ENCODE measurements around the gene PLD6. TPM values are rescaled to one million over a fixed set of nuclear protein-coding genes. Genes with fewer than 3 reads are reported as not detected.

PLD6 gene
- total and polyA plus RNA-seq, 2 donors (not counting 1 experiment from before 2014, with no cell fraction given): 2.5 to 7.8 TPM

GRCh38 chr17:17183744-17184143, 22.4 kb downstream of the PLD6 start:
- no peak overlapping the region for H3K27ac ChIP-seq (ENCODE audit: insufficient read depth, low read length)
- no peak overlapping the region for H3K4me3 ChIP-seq (replicated peaks in 1 of 4; ENCODE audit: control extremely low read depth in 1 of 4, insufficient read depth in 1 of 4, low read depth in 3 of 4, low read length in 4 of 4)
- no peaks in the 10 kb centered on the region for H4K20me1 ChIP-seq (ENCODE audit: control insufficient read depth, extremely low read depth, insufficient read depth, low read length)
- peaks cover 4% of the 10 kb centered on the region for H3K4me1 ChIP-seq (ENCODE audit: control insufficient read depth, extremely low read depth, insufficient read depth, low read length)
- H3K79me2 ChIP-seq (ENCODE audit: control insufficient read depth, insufficient read depth, low read length): no peaks in the 10 kb centered on the region
- DNase-seq (ENCODE audit: low read depth in 2 of 2): no peak
- no peaks in the 10 kb centered on the region for H3K27me3 ChIP-seq (ENCODE audit: control insufficient read depth, insufficient read depth, low read length)
- H3K36me3 ChIP-seq (ENCODE audit: control insufficient read depth, insufficient read depth, low read length): peaks cover 20% of the 10 kb centered on the region
- no peaks in the 10 kb centered on the region for H3K9me3 ChIP-seq (ENCODE audit: control insufficient read depth, insufficient read depth, low read depth, low read length)
- TF ChIP-seq EZH2 (IDR thresholded peaks at IDR 0.05; ENCODE audit: low read length, missing control alignments) (no peak), CTCF (conservative IDR thresholded peaks at IDR 0.05 in 1 of 2, IDR thresholded peaks at IDR 0.05 in 1 of 2; ENCODE audit: low read depth in 1 of 2, low read length in 2 of 2) (no peak)
- H3K4me2 ChIP-seq (ENCODE audit: extremely low read depth, insufficient read depth, low read length): no peak overlapping the region
- H2AFZ ChIP-seq (ENCODE audit: low read length): no peak overlapping the region
- no peak overlapping the region for H3K9ac ChIP-seq (ENCODE audit: insufficient read depth, low read length)

- Histone ChIP-seq H3K4me3 (replicated peaks in 1 of 4; ENCODE audit: control extremely low read depth in 1 of 4, insufficient read depth in 1 of 4, low read depth in 3 of 4, low read length in 4 of 4) (no peak overlapping the region), H3K4me2 (ENCODE audit: extremely low read depth, insufficient read depth, low read length) (no peak overlapping the region), H3K27me3 (ENCODE audit: control insufficient read depth, insufficient read depth, low read length) (no peaks in the 10 kb centered on the region), H3K9me3 (ENCODE audit: control insufficient read depth, insufficient read depth, low read depth, low read length) (no peaks in the 10 kb centered on the region), H4K20me1 (ENCODE audit: control insufficient read depth, extremely low read depth, insufficient read depth, low read length) (no peaks in the 10 kb centered on the region), H2AFZ (ENCODE audit: low read length) (no peak overlapping the region), H3K36me3 (ENCODE audit: control insufficient read depth, insufficient read depth, low read length) (peaks cover 20% of the 10 kb centered on the region), H3K27ac (ENCODE audit: insufficient read depth, low read length) (no peak overlapping the region), H3K79me2 (ENCODE audit: control insufficient read depth, insufficient read depth, low read length) (no peaks in the 10 kb centered on the region), H3K9ac (ENCODE audit: insufficient read depth, low read length) (no peak overlapping the region), H3K4me1 (ENCODE audit: control insufficient read depth, extremely low read depth, insufficient read depth, low read length) (peaks cover 4% of the 10 kb centered on the region)
- TF ChIP-seq CTCF (conservative IDR thresholded peaks at IDR 0.05 in 1 of 2, IDR thresholded peaks at IDR 0.05 in 1 of 2; ENCODE audit: low read depth in 1 of 2, low read length in 2 of 2) (no peak), EZH2 (IDR thresholded peaks at IDR 0.05; ENCODE audit: low read length, missing control alignments) (no peak)
- no peak for DNase-seq (ENCODE audit: low read depth in 2 of 2)
These were observed 23.5 kb downstream of the PLD6 start for GRCh38 chr17:17182598-17183136.

GRCh38 chr17:17181666-17182597, 24.2 kb downstream of the PLD6 start:
- Histone ChIP-seq H3K4me1 (ENCODE audit: control insufficient read depth, extremely low read depth, insufficient read depth, low read length) (peaks cover 4% of the 10 kb centered on the region), H4K20me1 (ENCODE audit: control insufficient read depth, extremely low read depth, insufficient read depth, low read length) (no peaks in the 10 kb centered on the region), H3K27me3 (ENCODE audit: control insufficient read depth, insufficient read depth, low read length) (no peaks in the 10 kb centered on the region), H3K9me3 (ENCODE audit: control insufficient read depth, insufficient read depth, low read depth, low read length) (no peaks in the 10 kb centered on the region), H3K79me2 (ENCODE audit: control insufficient read depth, insufficient read depth, low read length) (no peaks in the 10 kb centered on the region), H3K27ac (ENCODE audit: insufficient read depth, low read length) (no peak overlapping the region), H3K4me3 (replicated peaks in 1 of 4; ENCODE audit: control extremely low read depth in 1 of 4, insufficient read depth in 1 of 4, low read depth in 3 of 4, low read length in 4 of 4) (no peak overlapping the region), H3K36me3 (ENCODE audit: control insufficient read depth, insufficient read depth, low read length) (peaks cover 24% of the 10 kb centered on the region), H3K4me2 (ENCODE audit: extremely low read depth, insufficient read depth, low read length) (no peak overlapping the region), H2AFZ (ENCODE audit: low read length) (no peak overlapping the region), H3K9ac (ENCODE audit: insufficient read depth, low read length) (no peak overlapping the region)
- TF ChIP-seq EZH2 (IDR thresholded peaks at IDR 0.05; ENCODE audit: low read length, missing control alignments) (no peak), CTCF (conservative IDR thresholded peaks at IDR 0.05 in 1 of 2, IDR thresholded peaks at IDR 0.05 in 1 of 2; ENCODE audit: low read depth in 1 of 2, low read length in 2 of 2) (no peak)
- DNase-seq (ENCODE audit: low read depth in 2 of 2): no peak

All from fibroblast of lung (primary cell).